HepG2 (cell line): ENCODE data around the gene HOXA5. TPM values are rescaled to one million over a fixed set of nuclear protein-coding genes. Genes with fewer than 3 reads are reported as not detected.

ENCODE experiments used
- CSRNP2 ChIP-seq: sonication (generic); formaldehyde crosslinking; conservative IDR thresholded peaks from 2 replicates; pipeline ENCODE4 v1.8.0; 2022; ENCODE audit warnings: low read depth, missing genetic modification reagents
- FLYWCH1 ChIP-seq: sonication (generic); formaldehyde crosslinking; IDR thresholded peaks from 2 replicates; pipeline ENCODE4 v1.8.1; 2023; ENCODE audit warnings: mild to moderate bottlenecking, missing genetic modification reagents
- PHF5A ChIP-seq: IDR thresholded peaks from one replicate; pipeline ENCODE4 v1.6.1; 2018; ENCODE audit warnings: low read depth, missing genetic modification reagents; ENCODE audit not compliant: unreplicated experiment
- SPEN ChIP-seq: sonication (generic); formaldehyde crosslinking; IDR thresholded peaks from 2 replicates; pipeline ENCODE4 v1.5.1; 2020; ENCODE audit warnings: low read depth, mild to moderate bottlenecking, missing genetic modification reagents
- XRCC5 ChIP-seq: fragments of 200-400 bp; formaldehyde crosslinking; optimal IDR thresholded peaks from 2 replicates; pipeline ENCODE3; 2017; ENCODE audit warnings: mild to moderate bottlenecking, low read length
- ZFP36L1 ChIP-seq: sonication (generic); formaldehyde crosslinking; IDR thresholded peaks from 2 replicates; pipeline ENCODE4 v1.8.0; 2022; ENCODE audit warnings: mild to moderate bottlenecking, missing genetic modification reagents, moderate library complexity
- ZNF407 ChIP-seq: sonication (generic); formaldehyde crosslinking; IDR thresholded peaks from one replicate; pipeline ENCODE4 v1.5.1; 2020; ENCODE audit warnings: mild to moderate bottlenecking, missing genetic modification reagents; ENCODE audit errors: not compliant biosample characterization
- polyA plus RNA-seq, 8 experiments: library from polyadenylated mRNA; depleted of rRNA in 3 of 8; stranded (reverse) in 7 of 8; unstranded in 1 of 8; fragments of >200 nt; fragmentation: Illumina TruSeq in 4 of 8; extraction: Trizol in 4 of 8; gene quantifications; 2 replicates each; pipeline versions ENCODE4 v1.2.1 to v1.2.3, GENCODE V29; 2011 to 2016; ENCODE audit warnings: low read depth in 4 of 8, missing spikeins in 1 of 8, mixed read lengths in 1 of 8; ENCODE audit not compliant: insufficient read depth in 1 of 8
- total RNA-seq, 5 experiments: library from RNA; depleted of rRNA; stranded (reverse); fragments of >200 nt; fragmentation: Illumina TruSeq; extraction: Trizol; gene quantifications; 2 replicates each; pipeline ENCODE4 v1.2.3, GENCODE V29; 2016; ENCODE audit warnings: low read depth in 1 of 5
- TF ChIP-seq, protein P1 (sequence below): sonication (generic); formaldehyde crosslinking; IDR thresholded peaks from 2 replicates; pipeline ENCODE4 v1.4.0; 2020; ENCODE audit warnings: mild to moderate bottlenecking, missing genetic modification reagents
- TF ChIP-seq, protein P2 (sequence below): sonication (generic); formaldehyde crosslinking; IDR thresholded peaks from 2 replicates; pipeline ENCODE4 v1.5.1; 2020; ENCODE audit warnings: missing genetic modification reagents, mild to moderate bottlenecking, borderline replicate concordance
- TF ChIP-seq, protein P3 (sequence below): IDR thresholded peaks from 2 replicates; pipeline ENCODE4 v1.6.1; 2016; ENCODE audit warnings: mild to moderate bottlenecking
- TF ChIP-seq, protein P4 (sequence below): sonication (generic); formaldehyde crosslinking; IDR thresholded peaks from 2 replicates; pipeline ENCODE4 v1.5.0; 2020; ENCODE audit warnings: missing genetic modification reagents

Gene HOXA5
- total and polyA plus RNA-seq, 2 of the 13 experiments (the other 11 are each of a cell fraction or from before 2014, with no cell fraction given), result 3.2 to 3.6 TPM

GRCh38 chr7:27150568-27151340 is 7.3 kb upstream of the HOXA5 start (continued):
- TF ChIP-seq CSRNP2 (CRISPR knock-in tag) (no peak), FLYWCH1 (CRISPR knock-in tag) (no peak), SPEN (peak; percentile 83; the same call in 1 of the 2 replicates), PHF5A (peak; percentile 39), ZNF407 (peak; percentile 73), ZFP36L1 (CRISPR knock-in tag) (no peak), XRCC5 (peak; percentile 42)
- TF ChIP-seq, protein P1, sequence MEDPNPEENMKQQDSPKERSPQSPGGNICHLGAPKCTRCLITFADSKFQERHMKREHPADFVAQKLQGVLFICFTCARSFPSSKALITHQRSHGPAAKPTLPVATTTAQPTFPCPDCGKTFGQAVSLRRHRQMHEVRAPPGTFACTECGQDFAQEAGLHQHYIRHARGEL, result no peak
- TF ChIP-seq, protein P2, sequence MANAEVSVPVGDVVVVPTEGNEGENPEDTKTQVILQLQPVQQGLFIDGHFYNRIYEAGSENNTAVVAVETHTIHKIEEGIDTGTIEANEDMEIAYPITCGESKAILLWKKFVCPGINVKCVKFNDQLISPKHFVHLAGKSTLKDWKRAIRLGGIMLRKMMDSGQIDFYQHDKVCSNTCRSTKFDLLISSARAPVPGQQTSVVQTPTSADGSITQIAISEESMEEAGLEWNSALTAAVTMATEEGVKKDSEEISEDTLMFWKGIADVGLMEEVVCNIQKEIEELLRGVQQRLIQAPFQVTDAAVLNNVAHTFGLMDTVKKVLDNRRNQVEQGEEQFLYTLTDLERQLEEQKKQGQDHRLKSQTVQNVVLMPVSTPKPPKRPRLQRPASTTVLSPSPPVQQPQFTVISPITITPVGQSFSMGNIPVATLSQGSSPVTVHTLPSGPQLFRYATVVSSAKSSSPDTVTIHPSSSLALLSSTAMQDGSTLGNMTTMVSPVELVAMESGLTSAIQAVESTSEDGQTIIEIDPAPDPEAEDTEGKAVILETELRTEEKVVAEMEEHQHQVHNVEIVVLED, result peak; percentile 42; the same call in 1 of the 2 replicates
- TF ChIP-seq, protein P3, sequence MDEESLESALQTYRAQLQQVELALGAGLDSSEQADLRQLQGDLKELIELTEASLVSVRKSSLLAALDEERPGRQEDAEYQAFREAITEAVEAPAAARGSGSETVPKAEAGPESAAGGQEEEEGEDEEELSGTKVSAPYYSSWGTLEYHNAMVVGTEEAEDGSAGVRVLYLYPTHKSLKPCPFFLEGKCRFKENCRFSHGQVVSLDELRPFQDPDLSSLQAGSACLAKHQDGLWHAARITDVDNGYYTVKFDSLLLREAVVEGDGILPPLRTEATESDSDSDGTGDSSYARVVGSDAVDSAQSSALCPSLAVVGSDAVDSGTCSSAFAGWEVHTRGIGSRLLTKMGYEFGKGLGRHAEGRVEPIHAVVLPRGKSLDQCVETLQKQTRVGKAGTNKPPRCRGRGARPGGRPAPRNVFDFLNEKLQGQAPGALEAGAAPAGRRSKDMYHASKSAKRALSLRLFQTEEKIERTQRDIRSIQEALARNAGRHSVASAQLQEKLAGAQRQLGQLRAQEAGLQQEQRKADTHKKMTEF, result peak; percentile 63; the same call in 1 of the 2 replicates
- TF ChIP-seq, protein P4, sequence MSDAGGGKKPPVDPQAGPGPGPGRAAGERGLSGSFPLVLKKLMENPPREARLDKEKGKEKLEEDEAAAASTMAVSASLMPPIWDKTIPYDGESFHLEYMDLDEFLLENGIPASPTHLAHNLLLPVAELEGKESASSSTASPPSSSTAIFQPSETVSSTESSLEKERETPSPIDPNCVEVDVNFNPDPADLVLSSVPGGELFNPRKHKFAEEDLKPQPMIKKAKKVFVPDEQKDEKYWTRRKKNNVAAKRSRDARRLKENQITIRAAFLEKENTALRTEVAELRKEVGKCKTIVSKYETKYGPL (CRISPR knock-in tag), result no peak
